Ishikawa (cell line): ENCODE results near the gene RNU5B-1.

Source experiments
- CEBPB ChIP-seq: IDR thresholded peaks from 2 replicates; pipeline ENCODE4 v1.6.1; 2012
- CREB1 ChIP-seq: IDR thresholded peaks from 2 replicates; pipeline ENCODE4 v1.6.1; 2012; ENCODE audit warnings: low read depth
- EGR1 ChIP-seq: IDR thresholded peaks from 2 replicates; pipeline ENCODE4 v1.6.1; 2012
- EP300 ChIP-seq: IDR thresholded peaks from 2 replicates; pipeline ENCODE4 v1.6.1; 2012; ENCODE audit warnings: borderline replicate concordance
- FOXM1 ChIP-seq: IDR thresholded peaks from 2 replicates; pipeline ENCODE4 v1.6.1; 2012; ENCODE audit warnings: low read depth, borderline replicate concordance
- MAX ChIP-seq: IDR thresholded peaks from 2 replicates; pipeline ENCODE4 v1.6.1; 2012
- NFIC ChIP-seq: IDR thresholded peaks from 2 replicates; pipeline ENCODE4 v1.6.1; 2012
- RAD21 ChIP-seq: IDR thresholded peaks from 2 replicates; pipeline ENCODE4 v1.6.1; 2012; ENCODE audit warnings: low read depth
- REST ChIP-seq: IDR thresholded peaks from 2 replicates; pipeline ENCODE4 v1.6.1; 2012; ENCODE audit warnings: low read depth, mild to moderate bottlenecking
- TAF1 ChIP-seq: IDR thresholded peaks from 2 replicates; pipeline ENCODE4 v1.6.1; 2012; ENCODE audit warnings: low read depth, mild to moderate bottlenecking
- TCF12 ChIP-seq: IDR thresholded peaks from 2 replicates; pipeline ENCODE4 v1.6.1; 2012; ENCODE audit warnings: low read depth
- TEAD4 ChIP-seq: IDR thresholded peaks from 2 replicates; pipeline ENCODE4 v1.6.1; 2012
- USF1 ChIP-seq: IDR thresholded peaks from 2 replicates; pipeline ENCODE4 v1.6.1; 2012
- YY1 ChIP-seq: IDR thresholded peaks from 2 replicates; pipeline ENCODE4 v1.6.1; 2012; ENCODE audit warnings: low read depth
- ZBTB7A ChIP-seq: IDR thresholded peaks from 2 replicates; pipeline ENCODE4 v1.6.1; 2012; ENCODE audit warnings: low read depth

The RNU5B-1 gene

GRCh38 chr15:65311760-65312159 is 7.3 kb downstream of the RNU5B-1 start:
- no peak for TF ChIP-seq ZBTB7A
- TF ChIP-seq TCF12, result no peak
- no peak for TF ChIP-seq USF1
- TF ChIP-seq EP300, result no peak
- TF ChIP-seq REST, result no peak
- no peak for TF ChIP-seq MAX
- no peak for TF ChIP-seq EGR1
- no peak for TF ChIP-seq YY1
- TF ChIP-seq TEAD4, result no peak
- TF ChIP-seq TAF1, result no peak
- TF ChIP-seq CREB1, result no peak
- TF ChIP-seq RAD21, result no peak
- TF ChIP-seq CEBPB, result no peak
- TF ChIP-seq NFIC, result no peak
- TF ChIP-seq FOXM1, result no peak

- TF ChIP-seq REST (no peak), ZBTB7A (no peak), YY1 (no peak)
These were observed 8.0 kb downstream of the RNU5B-1 start for GRCh38 chr15:65312400-65312916.

- no peak for TF ChIP-seq TCF12
- TF ChIP-seq TAF1, result no peak
- TF ChIP-seq REST, result no peak
- peak; percentile 98 for TF ChIP-seq RAD21
- no peak for TF ChIP-seq EP300
- TF ChIP-seq TEAD4, result no peak
- peak; percentile 61; the same call in 1 of the 2 replicates for TF ChIP-seq YY1
- no peak for TF ChIP-seq NFIC
- TF ChIP-seq CEBPB, result no peak
These were observed 14.4 kb downstream of the RNU5B-1 start for GRCh38 chr15:65318870-65319356.

GRCh38 chr15:65323071-65323511 is 18.6 kb downstream of the RNU5B-1 start:
- TF ChIP-seq CEBPB (no peak), TEAD4 (no peak), USF1 (no peak), EP300 (no peak), TCF12 (no peak), FOXM1 (no peak), NFIC (no peak; the same call in 1 of the 2 replicates), YY1 (no peak), REST (no peak), CREB1 (no peak), RAD21 (no peak), TAF1 (no peak), MAX (no peak), ZBTB7A (no peak), EGR1 (no peak)
